Right hindlimb (tissue), 1 donor: ENCODE results near the gene ATXN8OS.
"Not testable (repeated sequence)": the region's sequence is repeated elsewhere in the genome, so short reads cannot be mapped to it uniquely, and the experiment has no call there.

Source experiments
- DNase-seq: peaks from one replicate; pipeline ENCODE4 v3.0.0-alpha.2; 2018

Gene ATXN8OS

GRCh38 chr13:70107498-70108281 lies at the start of gene ATXN8OS:
Gene ATXN8OS (plus strand): TSS chr13:70107826.
- DNase-seq: peak; percentile 13

GRCh38 chr13:70080012-70080411 lies 27.6 kb upstream of the ATXN8OS start:
- DNase-seq: peak; percentile 15

GRCh38 chr13:70087247-70087646 lies 20.4 kb upstream of the ATXN8OS start:
- DNase-seq: no peak

GRCh38 chr13:70088926-70089325 lies 18.7 kb upstream of the ATXN8OS start:
- DNase-seq: no peak

GRCh38 chr13:70090036-70090723 lies 17.4 kb upstream of the ATXN8OS start:
- no peak for DNase-seq

GRCh38 chr13:70098669-70099068 lies 9.0 kb upstream of the ATXN8OS start:
- DNase-seq: no peak

- DNase-seq: no peak
Observed at GRCh38 chr13:70104481-70104880, 3.1 kb upstream of the ATXN8OS start.

GRCh38 chr13:70107125-70107497 lies 515 bp upstream of the ATXN8OS start:
- DNase-seq: no peak

GRCh38 chr13:70108356-70109105 lies 905 bp downstream of the ATXN8OS start, which contains the start of gene KLHL1:
Gene KLHL1 (minus strand): TSS chr13:70108452. CDS start chr13:70107699, 753 bp downstream.
- DNase-seq: no peak

GRCh38 chr13:70117338-70117905 lies 9.8 kb downstream of the ATXN8OS start:
- no peak for DNase-seq

GRCh38 chr13:70125693-70126092 lies 18.1 kb downstream of the ATXN8OS start:
- DNase-seq: no peak

- DNase-seq: no peak
Observed at GRCh38 chr13:70128098-70128497, 20.5 kb downstream of the ATXN8OS start.

GRCh38 chr13:70142658-70143057 lies 35.0 kb downstream of the ATXN8OS start:
- not testable (repeated sequence) for DNase-seq

- DNase-seq: no peak
Observed at GRCh38 chr13:70162141-70162540, 54.5 kb downstream of the ATXN8OS start.

GRCh38 chr13:70170689-70171088 lies 63.1 kb downstream of the ATXN8OS start:
- DNase-seq: no peak

GRCh38 chr13:70171151-70171550 lies 63.5 kb downstream of the ATXN8OS start:
- no peak for DNase-seq

GRCh38 chr13:70172946-70173597 lies 65.4 kb downstream of the ATXN8OS start:
- no peak for DNase-seq

- DNase-seq: no peak
Observed at GRCh38 chr13:70173598-70173959, 66.0 kb downstream of the ATXN8OS start.

- no peak for DNase-seq
Observed at GRCh38 chr13:70178346-70178745, 70.7 kb downstream of the ATXN8OS start.
